Measurements from ENCODE around the gene LCN1.

LCN1 gene

DNA sequence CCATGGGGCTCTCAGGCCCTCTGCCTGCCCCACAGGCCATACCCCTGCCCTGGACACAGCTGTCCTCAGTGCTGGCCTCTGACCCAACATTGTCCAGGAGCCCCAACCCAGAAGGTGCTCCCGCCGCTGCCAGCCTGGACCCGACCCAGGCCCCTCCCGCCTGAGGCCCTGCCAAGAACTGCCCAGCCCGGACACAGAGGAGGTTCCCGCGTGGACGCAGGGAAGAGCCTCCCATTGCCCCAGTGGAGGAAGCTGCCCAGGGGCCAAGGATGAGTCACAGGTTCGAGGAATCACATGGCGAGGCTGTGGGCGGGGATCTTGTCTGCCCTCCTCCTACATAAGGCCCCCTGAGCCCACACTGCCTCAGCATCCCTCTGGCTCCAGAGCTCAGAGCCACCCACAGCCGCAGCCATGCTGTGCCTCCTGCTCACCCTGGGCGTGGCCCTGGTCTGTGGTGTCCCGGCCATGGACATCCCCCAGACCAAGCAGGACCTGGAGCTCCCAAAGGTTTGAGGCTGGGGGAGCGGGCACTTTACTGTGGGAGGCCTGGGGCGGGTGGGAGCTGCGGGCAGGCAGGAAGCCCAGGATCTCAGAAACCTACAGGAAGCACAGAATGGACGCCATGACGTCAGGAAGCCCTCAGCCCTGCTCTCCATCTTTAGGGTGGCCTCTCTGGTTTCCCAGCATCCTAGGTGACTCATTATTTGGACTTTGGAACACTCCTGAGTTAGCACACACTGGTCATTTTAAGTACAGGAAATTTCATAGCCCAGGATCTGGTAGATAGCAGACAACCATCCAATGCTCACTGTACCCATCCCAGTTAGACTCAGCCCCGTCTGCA is 40.4 kb downstream of the LCN1 start, which contains the start of gene PAEP:
Gene PAEP (plus strand): TSS at position 366 of the 844 bp plus-strand sequence.
- Histone ChIP-seq H2AK5ac (ENCODE audit: low read length) (peak within 1 kb of the TSS; percentile 42), H3K18ac (ENCODE audit: low read length) (no peak within 1 kb of the TSS), H3K23ac (ENCODE audit: low read length) (no peak within 1 kb of the TSS), H3K14ac (ENCODE audit: low read length) (peak within 1 kb of the TSS; percentile 29), H3K36me3 (ENCODE audit: control insufficient read depth in 1 of 2, insufficient read depth in 2 of 2, low read length in 2 of 2) (no peaks in the 10 kb centered on the region), H3K27ac (ENCODE audit: low read depth, low read length) (peak within 1 kb of the TSS; percentile 12), H3K9ac (ENCODE audit: low read length) (no peak within 1 kb of the TSS), H3K9me3 (ENCODE audit: insufficient read depth, low read depth, low read length) (peaks cover 2% of the 10 kb centered on the region), H3K4me2 (ENCODE audit: low read length) (peak within 1 kb of the TSS; percentile 13), H3K4ac (ENCODE audit: low read depth, low read length) (no peak within 1 kb of the TSS), H4K12ac (ENCODE audit: low read depth, low read length) (no peak within 1 kb of the TSS), H2AFZ (ENCODE audit: insufficient read depth, low read length, poor library complexity) (peak within 1 kb of the TSS; percentile 27), H3K4me3 (ENCODE audit: low read depth, low read length) (no peak within 1 kb of the TSS), H2BK5ac (ENCODE audit: low read depth, low read length, poor library complexity) (peak within 1 kb of the TSS; percentile 50), H4K8ac (ENCODE audit: low read depth, low read length) (no peak within 1 kb of the TSS), H3K79me1 (ENCODE audit: low read length) (peaks cover 10% of the 10 kb centered on the region), H3K79me2 (ENCODE audit: control insufficient read depth, insufficient read depth, low read length, poor library complexity) (peaks cover 3% of the 10 kb centered on the region), H4K91ac (ENCODE audit: low read depth, low read length) (peak within 1 kb of the TSS; percentile 71), H2BK120ac (ENCODE audit: insufficient read depth, low read length, poor library complexity) (peak within 1 kb of the TSS; percentile 8), H2BK12ac (ENCODE audit: low read length) (peak within 1 kb of the TSS; percentile 59), H3K27me3 (ENCODE audit: insufficient read depth, low read length) (no peaks in the 10 kb centered on the region), H3K4me1 (ENCODE audit: control insufficient read depth in 1 of 2, insufficient read depth in 2 of 2, low read length in 2 of 2) (peaks cover 12 to 16% of the 10 kb centered on the region in 2 experiments)
- WGBS (ENCODE audit: extremely low coverage, insufficient coverage, insufficient read length) = no CpG with 5 or more reads among the region's 20 CpGs
- no peak for DNase-seq

DNA sequence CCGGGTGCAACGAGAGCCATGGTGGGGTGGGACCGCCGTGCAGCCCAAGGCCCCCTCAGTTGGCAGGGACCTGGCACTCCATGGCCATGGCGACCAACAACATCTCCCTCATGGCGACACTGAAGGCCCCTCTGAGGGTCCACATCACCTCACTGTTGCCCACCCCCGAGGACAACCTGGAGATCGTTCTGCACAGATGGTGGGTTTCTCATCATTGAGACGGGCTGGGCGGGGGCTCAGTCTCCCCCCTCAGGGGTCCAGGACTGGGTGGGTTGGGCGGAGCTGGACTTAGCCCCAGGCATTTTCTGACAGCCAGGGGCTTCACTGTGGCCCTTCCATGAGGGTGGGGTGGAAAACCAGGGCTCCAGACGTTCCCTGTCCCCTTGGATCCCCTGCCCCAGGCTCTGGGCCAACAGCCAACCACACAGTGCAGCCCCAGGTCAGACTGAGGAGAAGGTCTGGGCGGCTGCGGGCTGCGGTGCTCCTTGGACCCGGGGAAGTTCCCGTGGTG is 41.0 kb downstream of the LCN1 start:
- no peak overlapping the region for H2BK120ac ChIP-seq (ENCODE audit: insufficient read depth, low read length, poor library complexity)
- peak overlapping the region; percentile 42 for H2AK5ac ChIP-seq (ENCODE audit: low read length)
- H3K4me3 ChIP-seq (ENCODE audit: low read depth, low read length) = no peak overlapping the region
- H3K23ac ChIP-seq (ENCODE audit: low read length) = no peak overlapping the region
- H2AFZ ChIP-seq (ENCODE audit: insufficient read depth, low read length, poor library complexity) = no peak overlapping the region
- no peak overlapping the region for H3K4me2 ChIP-seq (ENCODE audit: low read length)
- no peak overlapping the region for H4K12ac ChIP-seq (ENCODE audit: low read depth, low read length)
- H3K9me3 ChIP-seq (ENCODE audit: insufficient read depth, low read depth, low read length) = peaks cover 2% of the 10 kb centered on the region
- H2BK12ac ChIP-seq (ENCODE audit: low read length) = no peak overlapping the region
- H3K27ac ChIP-seq (ENCODE audit: low read depth, low read length) = no peak overlapping the region
- H3K4ac ChIP-seq (ENCODE audit: low read depth, low read length) = no peak overlapping the region
- no peak overlapping the region for H4K91ac ChIP-seq (ENCODE audit: low read depth, low read length)
- H3K14ac ChIP-seq (ENCODE audit: low read length) = no peak overlapping the region
- H3K18ac ChIP-seq (ENCODE audit: low read length) = no peak overlapping the region
- H3K79me1 ChIP-seq (ENCODE audit: low read length) = peaks cover 10% of the 10 kb centered on the region
- H3K4me1 ChIP-seq (ENCODE audit: control insufficient read depth in 1 of 2, insufficient read depth in 2 of 2, low read length in 2 of 2) = peaks cover 12 to 16% of the 10 kb centered on the region in 2 experiments
- no peaks in the 10 kb centered on the region for H3K36me3 ChIP-seq (ENCODE audit: control insufficient read depth in 1 of 2, insufficient read depth in 2 of 2, low read length in 2 of 2)
- H3K9ac ChIP-seq (ENCODE audit: low read length) = no peak overlapping the region
- no CpG with 5 or more reads among the region's 17 CpGs for WGBS (ENCODE audit: extremely low coverage, insufficient coverage, insufficient read length)
- no peak for DNase-seq
- H3K79me2 ChIP-seq (ENCODE audit: control insufficient read depth, insufficient read depth, low read length, poor library complexity) = peaks cover 3% of the 10 kb centered on the region
- no peak overlapping the region for H2BK5ac ChIP-seq (ENCODE audit: low read depth, low read length, poor library complexity)
- no peaks in the 10 kb centered on the region for H3K27me3 ChIP-seq (ENCODE audit: insufficient read depth, low read length)
- no peak overlapping the region for H4K8ac ChIP-seq (ENCODE audit: low read depth, low read length)

- H3K27ac ChIP-seq (ENCODE audit: low read depth, low read length) = no peak overlapping the region
- peaks cover 4% of the 10 kb centered on the region for H3K9me3 ChIP-seq (ENCODE audit: insufficient read depth, low read depth, low read length)
- H2BK5ac ChIP-seq (ENCODE audit: low read depth, low read length, poor library complexity) = no peak overlapping the region
- no peak overlapping the region for H3K9ac ChIP-seq (ENCODE audit: low read length)
- no peaks in the 10 kb centered on the region for H3K36me3 ChIP-seq (ENCODE audit: control insufficient read depth in 1 of 2, insufficient read depth in 2 of 2, low read length in 2 of 2)
- H3K79me2 ChIP-seq (ENCODE audit: control insufficient read depth, insufficient read depth, low read length, poor library complexity) = peaks cover 3% of the 10 kb centered on the region
- peaks cover 12 to 16% of the 10 kb centered on the region in 2 experiments for H3K4me1 ChIP-seq (ENCODE audit: control insufficient read depth in 1 of 2, insufficient read depth in 2 of 2, low read length in 2 of 2)
- no peak overlapping the region for H3K4me2 ChIP-seq (ENCODE audit: low read length)
- no peak overlapping the region for H4K12ac ChIP-seq (ENCODE audit: low read depth, low read length)
- H3K14ac ChIP-seq (ENCODE audit: low read length) = no peak overlapping the region
- peak overlapping the region; percentile 57 for H3K4me3 ChIP-seq (ENCODE audit: low read depth, low read length)
- H3K18ac ChIP-seq (ENCODE audit: low read length) = no peak overlapping the region
- H3K4ac ChIP-seq (ENCODE audit: low read depth, low read length) = no peak overlapping the region
- peaks cover 10% of the 10 kb centered on the region for H3K79me1 ChIP-seq (ENCODE audit: low read length)
- no peak overlapping the region for H2AFZ ChIP-seq (ENCODE audit: insufficient read depth, low read length, poor library complexity)
- no peak overlapping the region for H4K91ac ChIP-seq (ENCODE audit: low read depth, low read length)
- H2BK12ac ChIP-seq (ENCODE audit: low read length) = no peak overlapping the region
- no peaks in the 10 kb centered on the region for H3K27me3 ChIP-seq (ENCODE audit: insufficient read depth, low read length)
- no peak overlapping the region for H2AK5ac ChIP-seq (ENCODE audit: low read length)
- no CpG with 5 or more reads among the region's 1 CpG for WGBS (ENCODE audit: extremely low coverage, insufficient coverage, insufficient read length)
- H3K23ac ChIP-seq (ENCODE audit: low read length) = no peak overlapping the region
- H2BK120ac ChIP-seq (ENCODE audit: insufficient read depth, low read length, poor library complexity) = no peak overlapping the region
- no peak for DNase-seq
- no peak overlapping the region for H4K8ac ChIP-seq (ENCODE audit: low read depth, low read length)
Observed at GRCh38 chr9:135563039-135563476, 41.8 kb downstream of the LCN1 start.

- no peak overlapping the region for H4K8ac ChIP-seq (ENCODE audit: low read depth, low read length)
- H4K12ac ChIP-seq (ENCODE audit: low read depth, low read length) = no peak overlapping the region
- no CpG with 5 or more reads among the region's 12 CpGs for WGBS (ENCODE audit: extremely low coverage, insufficient coverage, insufficient read length)
- no peak overlapping the region for H3K27ac ChIP-seq (ENCODE audit: low read depth, low read length)
- H2BK12ac ChIP-seq (ENCODE audit: low read length) = peak overlapping the region; percentile 37
- no peaks in the 10 kb centered on the region for H3K36me3 ChIP-seq (ENCODE audit: control insufficient read depth in 1 of 2, insufficient read depth in 2 of 2, low read length in 2 of 2)
- H3K4me2 ChIP-seq (ENCODE audit: low read length) = no peak overlapping the region
- H3K79me1 ChIP-seq (ENCODE audit: low read length) = peaks cover 10% of the 10 kb centered on the region
- H3K14ac ChIP-seq (ENCODE audit: low read length) = no peak overlapping the region
- H3K4ac ChIP-seq (ENCODE audit: low read depth, low read length) = no peak overlapping the region
- DNase-seq = no peak
- no peak overlapping the region for H3K23ac ChIP-seq (ENCODE audit: low read length)
- no peak overlapping the region for H3K9ac ChIP-seq (ENCODE audit: low read length)
- no peak overlapping the region for H4K91ac ChIP-seq (ENCODE audit: low read depth, low read length)
- no peak overlapping the region for H2AK5ac ChIP-seq (ENCODE audit: low read length)
- no peak overlapping the region for H2AFZ ChIP-seq (ENCODE audit: insufficient read depth, low read length, poor library complexity)
- H3K9me3 ChIP-seq (ENCODE audit: insufficient read depth, low read depth, low read length) = peaks cover 6% of the 10 kb centered on the region
- no peaks in the 10 kb centered on the region for H3K27me3 ChIP-seq (ENCODE audit: insufficient read depth, low read length)
- no peak overlapping the region for H3K18ac ChIP-seq (ENCODE audit: low read length)
- H3K79me2 ChIP-seq (ENCODE audit: control insufficient read depth, insufficient read depth, low read length, poor library complexity) = peaks cover 3% of the 10 kb centered on the region
- peaks cover 12 to 16% of the 10 kb centered on the region in 2 experiments for H3K4me1 ChIP-seq (ENCODE audit: control insufficient read depth in 1 of 2, insufficient read depth in 2 of 2, low read length in 2 of 2)
- H3K4me3 ChIP-seq (ENCODE audit: low read depth, low read length) = no peak overlapping the region
- no peak overlapping the region for H2BK5ac ChIP-seq (ENCODE audit: low read depth, low read length, poor library complexity)
- H2BK120ac ChIP-seq (ENCODE audit: insufficient read depth, low read length, poor library complexity) = no peak overlapping the region
Observed at GRCh38 chr9:135563858-135564257, 42.6 kb downstream of the LCN1 start.
